HG03175 (cell line): ENCODE data around the gene BSDC1.
"Not testable (repeated sequence)": the region's sequence is repeated elsewhere in the genome, so short reads cannot be mapped to it uniquely, and the experiment has no call there.

Experiments used
- ATAC-seq: cut with Tn5 transposase; IDR thresholded peaks from one replicate; pipeline ENCODE4 v1.9.1; 2021; ENCODE audit warnings: mild to moderate bottlenecking, moderate library complexity; ENCODE audit not compliant: unreplicated experiment

Gene BSDC1

DNA sequence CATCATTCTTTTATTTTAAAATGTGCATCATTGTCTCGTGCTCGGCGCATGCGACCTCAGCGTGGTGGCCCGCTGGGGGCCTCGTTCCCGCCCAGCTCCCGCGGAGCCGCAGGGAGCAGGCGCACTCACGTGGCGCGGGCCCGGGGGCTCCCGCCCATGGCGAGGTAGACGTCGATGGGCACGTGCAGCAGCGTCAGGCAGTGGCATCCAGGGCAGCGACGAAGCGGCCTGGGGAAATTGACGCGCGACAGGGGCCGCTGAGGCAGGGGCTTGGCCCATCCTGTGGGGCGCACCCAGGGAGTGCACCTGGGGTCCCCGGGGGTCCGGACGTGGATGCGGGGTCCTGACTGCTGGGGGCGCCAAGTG is 33.0 kb downstream of the BSDC1 start:
- ATAC-seq, result no peak

DNA sequence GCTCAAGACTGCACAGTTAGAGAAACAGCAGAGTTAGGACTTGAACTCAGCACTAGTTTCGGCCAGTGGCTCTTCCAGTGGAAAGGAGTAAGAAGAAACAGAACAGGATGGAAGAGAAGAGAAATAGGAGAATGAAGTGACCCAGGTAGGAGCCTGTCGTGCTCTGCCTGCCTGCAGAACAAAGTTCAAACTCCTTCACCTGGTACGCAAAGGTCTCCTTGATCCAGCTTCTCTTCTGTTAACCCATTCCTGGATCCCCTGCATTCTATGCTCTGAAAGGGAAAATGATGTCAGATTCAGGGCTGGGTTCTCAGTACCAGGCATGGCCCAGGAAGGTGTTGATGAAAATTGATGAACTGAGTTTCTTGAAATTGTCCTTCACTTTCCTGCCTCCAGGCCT is 35.8 kb downstream of the BSDC1 start:
- no peak for ATAC-seq

DNA sequence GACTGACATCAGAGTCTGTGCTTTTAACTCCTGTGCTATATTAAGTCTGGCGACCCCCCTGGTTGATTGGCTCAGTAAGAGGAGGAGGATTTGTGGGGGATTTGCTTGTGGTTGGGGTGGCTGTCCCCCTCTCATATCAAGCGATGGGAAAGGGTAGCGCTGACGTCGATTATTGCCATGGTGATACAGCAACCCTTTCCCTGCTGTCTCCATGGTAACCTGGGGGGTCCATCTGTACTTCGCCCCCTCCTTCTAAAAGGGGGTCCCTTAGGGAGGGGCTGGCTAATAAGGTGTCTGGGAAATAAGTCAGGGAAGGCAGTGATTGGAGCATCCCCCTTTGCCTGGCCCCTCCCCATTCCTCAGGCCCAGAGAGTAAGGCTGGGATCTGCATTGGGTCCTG is 36.6 kb downstream of the BSDC1 start:
- ATAC-seq, result no peak

DNA sequence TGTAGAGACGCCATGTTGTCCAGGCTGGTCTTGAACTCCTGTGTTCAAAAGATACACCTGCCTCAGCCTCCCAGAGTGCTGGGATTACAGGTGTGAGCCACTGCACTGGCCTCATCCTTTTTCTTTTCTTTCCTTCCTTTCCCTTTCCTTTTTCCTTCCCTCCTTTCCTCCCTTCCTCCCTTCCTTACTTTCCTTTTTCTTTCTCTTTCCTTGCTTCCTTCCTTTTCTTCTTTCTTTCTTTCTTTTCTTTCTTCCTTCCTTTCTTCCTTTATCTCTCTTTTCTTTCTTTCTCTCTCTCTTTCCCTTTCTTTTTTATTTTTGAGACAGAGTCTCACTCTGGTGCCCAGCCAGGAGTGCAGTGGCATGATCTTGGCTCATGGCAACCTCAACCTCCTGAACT is 37.8 kb downstream of the BSDC1 start:
- ATAC-seq, result no peak

DNA sequence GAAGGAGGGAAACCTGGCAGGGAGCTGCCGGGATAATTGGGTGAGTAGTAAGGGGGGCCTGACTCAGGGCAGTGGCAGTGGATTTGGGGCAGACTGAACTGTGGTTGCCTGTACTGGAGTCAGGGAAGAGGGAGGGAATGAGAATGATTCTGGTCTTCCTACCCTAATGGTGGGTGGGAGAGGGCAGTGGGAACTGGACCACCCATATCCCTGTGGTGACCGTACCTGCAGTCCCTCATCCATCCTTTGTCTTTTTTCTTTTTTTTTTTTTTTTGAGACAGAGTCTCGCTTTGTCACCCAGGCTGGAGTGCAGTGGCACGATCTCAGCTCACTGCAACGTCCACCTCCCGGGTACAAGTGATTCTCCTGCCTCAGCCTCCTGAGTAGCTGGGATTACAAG is 38.5 kb downstream of the BSDC1 start:
- ATAC-seq, result not testable (repeated sequence)

DNA sequence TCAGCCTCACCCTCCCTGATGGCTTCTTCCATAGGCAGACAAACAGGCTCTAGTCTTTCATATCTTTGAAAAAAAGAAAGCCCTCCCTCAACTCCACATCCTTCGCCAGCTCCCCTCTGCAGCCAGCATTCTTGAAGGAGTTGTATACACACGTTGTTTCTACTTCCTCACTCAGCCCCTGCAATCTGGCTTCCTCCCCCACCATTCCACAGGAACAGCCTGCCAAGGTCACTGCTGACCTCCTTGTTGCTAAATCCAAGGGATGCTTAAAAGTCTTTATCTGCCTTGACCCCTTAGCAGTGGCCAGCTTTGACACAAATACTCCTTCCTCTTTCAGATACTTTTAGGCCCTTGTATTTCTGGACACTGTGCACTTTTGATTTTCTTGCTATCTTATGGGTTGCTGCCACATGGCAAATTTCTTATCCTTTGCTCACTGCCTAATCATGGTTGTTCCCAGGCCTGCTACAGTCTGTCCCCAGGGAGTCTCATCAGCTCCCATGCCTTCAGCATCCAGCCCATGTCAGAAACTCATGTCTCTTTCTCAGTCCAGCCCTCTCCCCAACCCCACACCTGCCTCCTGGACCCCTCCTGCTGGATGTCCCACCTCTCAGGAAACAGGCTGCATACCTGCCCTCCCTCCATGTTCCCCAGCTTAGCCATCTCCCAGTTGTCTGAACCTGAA is 40.2 kb downstream of the BSDC1 start:
- ATAC-seq, result no peak

DNA sequence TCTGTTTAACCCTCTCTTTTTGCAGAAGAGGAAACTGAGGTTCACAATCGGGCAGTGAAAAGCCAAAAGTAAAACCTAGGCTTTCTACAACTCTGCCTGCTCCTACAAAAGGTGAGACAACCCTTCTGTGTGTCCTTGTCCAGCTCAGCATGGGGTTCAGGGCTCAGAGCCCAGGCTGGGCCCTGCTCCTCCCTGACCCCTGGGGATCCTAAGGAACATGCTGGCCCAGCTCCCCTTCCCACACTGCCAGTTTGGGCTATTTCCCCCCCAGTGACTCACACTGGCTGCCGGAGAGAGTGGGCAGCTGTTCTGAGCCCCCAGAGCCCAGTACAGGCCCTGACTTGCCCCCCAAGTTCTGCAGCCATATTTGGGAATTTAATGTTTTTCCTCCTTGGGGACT is 40.8 kb downstream of the BSDC1 start:
- ATAC-seq, result no peak

DNA sequence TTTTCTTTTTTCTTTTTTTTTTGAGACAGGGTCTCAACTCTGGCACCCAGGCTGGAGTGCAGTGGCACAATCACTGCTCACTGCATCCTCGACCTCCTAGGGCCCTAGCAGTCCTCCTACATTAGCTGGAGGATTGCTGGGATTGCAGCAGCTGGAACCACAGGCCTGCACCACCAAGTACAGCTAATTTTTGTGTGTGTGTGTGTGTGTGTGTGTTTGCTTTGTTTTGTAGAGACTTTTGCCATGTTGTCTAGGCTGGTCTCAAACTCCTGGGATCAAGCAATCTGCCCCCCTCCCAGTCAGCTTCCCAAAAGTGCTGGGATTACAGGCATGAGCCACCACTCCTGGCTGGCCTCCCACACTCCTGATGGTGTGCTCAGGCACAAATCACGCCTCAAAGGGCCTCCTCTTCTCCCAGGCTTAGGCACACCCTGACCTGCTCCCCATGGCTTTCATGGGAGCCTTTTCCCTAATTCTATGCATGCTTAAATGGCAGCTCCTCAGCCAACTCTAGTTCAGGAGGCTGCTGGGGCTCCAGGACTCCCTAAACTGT is 41.3 kb downstream of the BSDC1 start:
- ATAC-seq, result no peak

DNA sequence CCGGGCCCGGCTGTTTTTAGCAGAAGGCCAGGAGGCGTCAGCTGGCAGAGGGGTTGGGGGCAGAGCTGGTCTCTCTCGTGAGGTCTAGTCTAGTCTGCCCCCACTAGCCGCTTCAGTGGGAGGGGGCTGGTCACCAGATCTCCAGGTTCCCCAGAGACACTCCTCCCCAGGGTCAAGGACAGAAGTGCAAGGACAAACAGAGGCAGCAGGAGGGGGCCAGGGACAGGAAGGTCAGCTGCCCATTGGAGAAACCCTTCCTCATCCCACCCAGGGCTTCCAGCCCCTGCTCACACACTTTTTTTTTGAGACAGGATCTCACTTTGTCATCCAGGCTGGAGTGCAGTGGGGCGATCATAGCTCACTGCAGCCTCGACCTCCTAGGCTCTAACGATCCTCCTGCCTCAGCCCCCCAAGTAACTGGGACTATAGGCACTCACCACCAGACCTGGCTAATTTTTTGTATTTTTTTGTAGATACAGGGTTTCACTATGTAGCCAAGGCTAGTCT is 41.9 kb downstream of the BSDC1 start:
- ATAC-seq, result no peak

DNA sequence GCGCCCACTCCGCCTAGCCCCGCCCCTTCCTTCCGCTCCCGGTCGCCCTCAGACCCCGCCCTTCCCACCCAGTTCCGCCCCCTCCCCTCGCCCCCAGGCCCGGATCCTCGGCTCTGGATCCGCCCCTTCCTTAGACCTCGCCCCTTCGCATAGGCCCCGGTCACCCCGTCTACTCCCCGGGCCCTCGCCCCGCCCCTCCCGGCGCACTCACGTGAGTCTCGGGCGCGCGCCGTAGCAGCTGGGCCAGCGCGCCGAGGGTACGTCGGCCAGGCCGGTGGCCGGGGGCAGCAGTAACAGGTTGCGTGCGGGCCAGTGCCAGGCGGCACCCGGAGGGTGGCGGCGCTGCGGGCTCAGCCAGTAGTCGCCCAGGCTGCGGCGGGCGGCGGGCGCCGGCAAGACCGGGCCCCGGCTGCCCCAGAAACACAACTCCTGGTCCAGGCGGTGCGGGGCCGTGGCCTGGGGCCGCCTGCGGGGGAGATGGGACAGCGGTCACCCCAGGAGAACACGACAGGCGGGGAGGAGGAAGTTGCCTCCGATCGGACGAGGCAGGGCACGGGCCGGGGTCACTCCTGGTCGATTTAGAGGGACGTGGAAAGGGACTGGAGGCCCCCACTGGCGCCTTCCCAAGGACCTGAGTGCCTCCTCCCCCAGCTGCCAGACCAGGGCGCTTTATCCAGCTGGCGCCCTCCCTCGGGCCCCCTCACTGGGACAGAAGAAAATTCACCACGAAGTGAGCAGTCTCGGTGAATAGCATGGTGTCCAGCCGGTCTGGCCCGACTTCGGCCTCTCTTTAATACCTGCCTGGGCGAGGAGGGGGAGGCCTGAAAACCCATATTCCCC is 42.6 kb downstream of the BSDC1 start:
- peak; percentile 91 for ATAC-seq

DNA sequence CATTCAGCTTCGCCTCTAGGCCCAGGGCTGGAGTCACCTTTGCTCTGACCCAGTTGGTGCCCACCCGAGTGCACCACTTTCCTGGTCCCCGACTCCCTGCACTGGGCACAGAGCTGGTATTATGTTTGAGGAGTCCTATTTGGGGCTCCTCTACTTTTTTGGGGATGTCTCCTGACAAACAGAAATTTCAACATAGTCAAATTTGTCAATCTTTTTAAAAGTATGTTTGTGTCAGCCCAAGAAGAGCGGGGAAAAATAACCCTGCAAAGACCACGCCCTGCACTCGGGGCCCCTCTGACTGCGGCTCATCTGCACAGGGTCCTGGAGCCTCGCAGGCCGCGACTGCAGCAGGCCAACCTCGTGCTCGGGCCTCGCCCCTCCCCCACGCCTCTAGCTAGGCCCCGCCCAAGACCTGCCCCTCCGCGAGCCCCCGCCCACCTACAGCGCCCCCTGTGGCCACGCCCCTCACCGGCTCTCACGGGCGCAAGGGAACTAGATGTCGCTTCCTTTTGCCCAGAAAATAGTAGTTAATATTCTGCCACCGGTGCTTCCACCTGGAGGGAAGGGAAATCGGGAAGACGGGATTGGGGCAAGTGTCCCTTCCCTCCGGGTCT is 43.3 kb downstream of the BSDC1 start:
- ATAC-seq, result peak; percentile 42

DNA sequence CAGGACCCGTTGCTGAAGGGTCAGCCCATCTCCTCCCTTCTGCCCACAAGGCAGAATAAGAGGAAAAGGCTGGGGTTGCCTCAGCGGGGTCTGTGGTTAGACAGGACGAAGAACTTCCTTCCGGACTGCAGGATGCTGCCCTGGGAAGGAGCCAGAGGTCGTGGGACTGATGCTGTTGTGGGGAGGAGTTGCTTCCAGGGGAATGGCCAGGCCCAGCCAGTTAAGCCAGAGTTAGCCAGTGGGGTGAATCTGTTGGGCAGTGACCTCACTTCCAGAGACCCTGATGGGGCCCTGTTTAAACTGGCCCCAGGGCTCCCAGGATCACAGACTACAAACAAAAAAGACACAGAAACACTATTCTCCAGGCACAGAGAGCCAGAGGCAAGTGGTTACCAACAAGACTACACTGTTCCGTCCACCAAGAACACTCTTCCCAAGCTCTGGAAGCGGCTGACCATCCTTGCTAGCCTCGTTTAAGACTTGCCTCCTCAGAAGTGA is 45.0 kb downstream of the BSDC1 start:
- no peak for ATAC-seq

DNA sequence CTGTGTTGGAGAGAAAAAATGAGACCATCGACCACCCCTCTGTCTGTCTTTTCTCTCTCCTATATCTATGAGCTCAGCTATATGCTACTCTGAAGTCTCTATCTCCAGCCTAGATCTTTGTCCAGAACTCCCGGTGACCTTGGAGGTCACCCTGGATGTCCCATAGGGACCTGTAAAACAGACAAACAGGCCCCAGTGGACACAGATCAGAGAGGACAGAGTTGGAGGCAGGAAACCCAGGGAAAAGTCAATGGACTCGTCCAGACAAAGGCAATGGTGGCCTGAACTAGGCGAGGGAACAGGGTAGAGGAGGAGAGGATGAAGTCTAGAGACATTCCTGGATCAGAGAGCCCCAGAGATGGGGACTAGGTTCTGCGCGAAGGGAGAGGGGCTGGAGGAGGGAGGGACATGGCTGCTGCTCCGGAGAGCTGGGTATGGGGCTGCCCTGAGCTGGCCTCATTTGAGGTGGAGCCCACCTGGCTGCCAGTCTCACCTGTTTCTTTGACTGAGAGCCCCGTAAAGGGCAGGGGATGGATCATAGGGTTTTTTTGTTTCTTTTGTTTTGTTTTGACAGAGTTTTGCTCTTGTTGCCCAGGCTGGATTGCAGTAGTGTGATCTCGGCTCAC is 47.6 kb downstream of the BSDC1 start:
- ATAC-seq, result no peak

DNA sequence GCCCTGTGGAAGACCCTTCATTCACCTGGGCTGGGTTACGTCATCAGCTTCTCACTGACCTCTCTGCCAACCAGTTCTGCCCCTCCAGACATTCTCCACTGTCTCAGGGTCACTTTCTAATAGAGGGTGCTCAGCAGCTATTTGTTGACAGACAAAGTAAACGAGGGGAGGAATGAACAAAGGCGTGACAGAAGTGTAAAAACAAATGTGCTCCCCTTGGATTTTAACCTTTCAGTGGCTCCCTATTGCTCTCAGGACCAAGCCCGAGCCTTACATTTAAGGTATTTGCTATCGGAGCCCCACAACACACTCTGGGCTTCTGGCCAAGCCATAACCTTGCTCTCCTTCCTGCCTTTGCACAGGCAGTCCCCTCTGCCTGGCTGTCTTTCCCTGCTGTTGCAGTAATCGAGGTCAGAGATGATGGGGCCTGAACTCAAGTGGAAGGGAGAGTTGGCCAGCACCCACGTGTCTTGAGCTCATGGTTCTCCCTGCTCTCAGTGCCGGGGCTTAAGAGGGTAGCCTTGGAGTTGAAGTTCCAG is 48.9 kb downstream of the BSDC1 start:
- no peak for ATAC-seq

DNA sequence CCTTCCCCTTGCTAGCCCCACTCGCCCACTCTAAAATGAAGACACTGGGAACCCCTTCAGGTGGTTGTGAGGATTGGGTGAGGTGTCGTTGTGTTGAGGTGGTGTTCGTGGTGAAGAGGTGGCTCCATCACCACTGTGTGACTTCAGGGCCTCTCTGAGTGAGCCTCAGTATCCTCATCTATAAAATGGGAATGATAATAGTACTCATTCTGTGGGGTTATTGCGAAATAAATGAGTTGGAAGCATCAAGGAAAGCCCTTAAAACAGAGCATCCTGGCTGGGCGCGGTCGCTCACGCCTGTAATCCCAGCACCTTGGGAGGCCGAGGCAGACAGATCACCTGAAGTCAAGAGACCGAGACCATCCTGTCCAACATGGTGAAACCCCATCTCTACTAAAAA is 51.5 kb downstream of the BSDC1 start:
- ATAC-seq, result no peak

DNA sequence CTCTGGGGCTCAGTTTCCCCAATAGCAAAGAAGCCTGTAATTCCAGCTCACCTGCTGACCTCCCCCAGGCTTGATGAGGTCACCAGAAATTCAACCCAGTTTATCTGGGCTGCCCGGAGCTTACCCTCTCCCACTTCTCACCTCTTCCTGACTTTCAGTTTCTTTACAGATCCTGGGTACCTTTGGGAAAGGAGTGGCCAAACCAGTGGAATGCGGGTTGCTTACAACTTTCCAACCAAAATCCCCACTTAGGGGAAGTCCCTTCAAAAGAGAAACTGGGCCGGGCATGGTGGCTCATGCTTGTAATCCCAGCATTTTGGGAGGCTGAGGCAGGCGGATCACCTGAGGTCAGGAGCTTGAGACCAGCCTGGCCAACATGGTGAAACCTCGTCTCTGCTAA is 52.3 kb downstream of the BSDC1 start:
- no peak for ATAC-seq

DNA sequence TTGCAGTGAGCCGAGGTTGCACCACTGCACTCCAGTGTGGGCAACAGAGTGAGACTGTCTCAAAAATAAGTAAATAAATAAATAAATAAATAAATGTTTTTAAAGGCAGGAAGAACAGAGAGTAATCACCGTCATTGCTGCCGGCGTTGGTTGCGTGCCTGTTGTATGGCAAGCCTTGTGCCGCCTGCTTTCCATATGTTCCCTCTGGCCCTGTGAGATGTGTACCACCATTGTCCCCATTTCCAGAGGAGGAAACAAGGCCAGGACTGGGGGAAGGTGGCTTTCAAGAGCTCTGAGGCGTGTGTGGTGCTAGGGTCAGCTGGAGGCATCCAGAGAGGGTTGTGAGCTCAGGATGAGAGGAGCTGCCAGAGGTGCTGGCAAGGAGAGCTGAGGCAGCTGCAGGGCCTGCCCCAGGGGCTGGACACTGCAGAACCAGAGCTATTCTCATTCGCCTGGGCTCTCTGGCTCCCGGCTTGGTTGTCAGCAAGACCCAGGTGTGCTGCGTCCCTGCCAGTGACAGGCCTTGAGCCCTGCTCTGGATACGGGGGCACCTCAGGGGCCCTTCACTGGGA is 53.0 kb downstream of the BSDC1 start:
- ATAC-seq, result no peak

DNA sequence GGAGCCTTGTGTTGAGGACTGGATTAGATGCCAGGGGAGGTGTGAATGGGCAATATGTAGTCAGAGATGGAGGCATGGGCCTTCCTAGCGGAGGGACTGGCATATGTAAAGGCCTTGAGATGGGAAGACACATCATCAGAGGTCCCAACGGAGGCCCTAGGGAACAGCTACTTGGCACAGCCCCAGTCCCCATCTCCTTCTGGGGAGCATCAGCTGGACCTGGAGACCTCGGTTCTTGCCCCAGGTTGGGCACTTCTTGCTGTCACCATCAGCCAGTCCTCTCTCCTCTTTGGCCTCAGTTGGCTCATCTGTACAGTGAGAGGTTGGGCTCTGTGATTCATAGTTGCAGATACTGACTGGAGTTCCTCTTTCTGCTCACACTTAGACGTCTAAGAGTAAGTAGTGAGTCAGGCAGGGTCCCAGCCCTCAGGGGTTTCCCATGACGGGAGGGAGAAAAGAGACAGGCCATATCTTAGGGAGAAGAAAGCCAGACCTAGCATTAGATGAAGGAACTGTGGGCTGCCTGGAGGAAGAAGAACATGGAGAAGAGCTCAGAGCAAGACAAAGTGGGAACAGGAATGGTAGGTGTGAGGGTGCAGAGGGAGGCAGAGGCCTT is 54.8 kb downstream of the BSDC1 start:
- no peak for ATAC-seq

DNA sequence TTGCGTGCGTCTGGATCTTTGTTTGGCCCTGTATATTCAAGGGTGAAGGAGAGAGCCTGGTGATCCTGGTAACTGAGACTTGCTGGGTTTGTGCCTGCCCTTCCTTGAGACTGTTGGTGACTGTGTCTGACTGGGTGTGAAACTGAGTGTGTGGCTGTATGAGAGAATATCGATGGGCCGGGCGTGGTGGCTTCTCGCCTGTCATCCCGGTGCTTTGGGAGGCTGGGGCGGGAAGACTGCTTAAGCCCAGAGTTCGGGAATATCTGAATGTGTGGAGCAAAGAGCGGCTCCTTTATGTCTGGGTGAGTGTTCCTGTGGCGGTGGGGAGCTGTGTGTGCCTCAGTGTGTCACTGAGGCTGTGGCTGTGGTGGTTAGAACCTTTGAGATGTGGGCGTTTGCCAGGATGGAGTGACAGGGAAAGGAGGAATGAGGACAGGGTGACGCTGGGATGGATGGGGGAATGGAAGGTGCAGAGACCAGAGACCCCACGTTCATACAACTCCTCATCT is 55.5 kb downstream of the BSDC1 start:
- ATAC-seq, result no peak
